Measurements from ENCODE around the gene ENTPD1. TPM values are rescaled to one million over a fixed set of nuclear protein-coding genes. Genes with fewer than 3 reads are reported as not detected.

Gene ENTPD1
- total and polyA plus RNA-seq, 2 experiments from 2014 or later: 0.29 TPM; not detected in 1

GRCh38 chr10:95850791-95851190 lies 94.8 kb downstream of the ENTPD1 start:
- H2AFZ ChIP-seq: no peak overlapping the region
- TF ChIP-seq EZH2phosphoT487 (IDR thresholded peaks at IDR 0.05; ENCODE audit: insufficient read depth, low read depth) (no peak), EZH2 (IDR thresholded peaks at IDR 0.05; ENCODE audit: insufficient read depth, poor library complexity, severe bottlenecking) (no peak)
- no peaks in the 10 kb centered on the region for H4K20me1 ChIP-seq (ENCODE audit: insufficient read depth)
- no peak overlapping the region for H3K4me2 ChIP-seq (ENCODE audit: unreplicated experiment)
- no peaks in the 10 kb centered on the region for H3K9me2 ChIP-seq (ENCODE audit: insufficient read depth)
- H3K79me2 ChIP-seq (ENCODE audit: insufficient read depth): no peaks in the 10 kb centered on the region
- no peaks in the 10 kb centered on the region for H3K27me3 ChIP-seq (replicated peaks; ENCODE audit: insufficient read depth)
- H3K36me3 ChIP-seq (ENCODE audit: low read depth): no peaks in the 10 kb centered on the region
- no peaks in the 10 kb centered on the region for H3F3A ChIP-seq (ENCODE audit: insufficient read depth)
- no peak overlapping the region for H3K27ac ChIP-seq
- no peaks in the 10 kb centered on the region for H3K4me1 ChIP-seq (ENCODE audit: insufficient read depth)
- in situ Hi-C loops (cut with MboI): no loop called here
- H3K9ac ChIP-seq: no peak overlapping the region
- H3K9me3 ChIP-seq (ENCODE audit: low read depth): no peaks in the 10 kb centered on the region
- DNase-seq: peak; percentile 34
- no peak overlapping the region for H3K4me3 ChIP-seq

- H4K20me1 ChIP-seq (ENCODE audit: insufficient read depth): no peaks in the 10 kb centered on the region
- no peak overlapping the region for H3K4me2 ChIP-seq (ENCODE audit: unreplicated experiment)
- no peaks in the 10 kb centered on the region for H3K9me2 ChIP-seq (ENCODE audit: insufficient read depth)
- DNase-seq: peak; percentile 38
- no peak overlapping the region for H3K9ac ChIP-seq
- WGBS, 2 experiments (ENCODE audit: low coverage in 1 of 2, low lambda C conversion rate in 2 of 2, missing lambda C conversion rate in 2 of 2): 54 to 63% methylated on average over 3 of the region's 3 CpGs
- H3K36me3 ChIP-seq (ENCODE audit: low read depth): no peaks in the 10 kb centered on the region
- H2AFZ ChIP-seq: no peak overlapping the region
- in situ Hi-C loops (cut with MboI): no loop called here
- no peaks in the 10 kb centered on the region for H3K9me3 ChIP-seq (ENCODE audit: low read depth)
- TF ChIP-seq EZH2phosphoT487 (IDR thresholded peaks at IDR 0.05; ENCODE audit: insufficient read depth, low read depth) (no peak), EZH2 (IDR thresholded peaks at IDR 0.05; ENCODE audit: insufficient read depth, poor library complexity, severe bottlenecking) (no peak)
- no peaks in the 10 kb centered on the region for H3K27me3 ChIP-seq (replicated peaks; ENCODE audit: insufficient read depth)
- H3K4me1 ChIP-seq (ENCODE audit: insufficient read depth): peaks cover 1% of the 10 kb centered on the region; the same call in 1 of the 2 replicates
- H3F3A ChIP-seq (ENCODE audit: insufficient read depth): peaks cover 1% of the 10 kb centered on the region; the same call in 1 of the 2 replicates
- no peak overlapping the region for H3K4me3 ChIP-seq
- H3K27ac ChIP-seq: no peak overlapping the region
- H3K79me2 ChIP-seq (ENCODE audit: insufficient read depth): no peaks in the 10 kb centered on the region
These were observed 104.4 kb downstream of the ENTPD1 start for GRCh38 chr10:95860166-95860940.

GRCh38 chr10:95861386-95861785 lies 105.4 kb downstream of the ENTPD1 start:
- Histone ChIP-seq H3K4me1 (ENCODE audit: insufficient read depth) (peaks cover 4% of the 10 kb centered on the region; the same call in 1 of the 2 replicates), H3K4me3 (no peak overlapping the region), H3K9me2 (ENCODE audit: insufficient read depth) (no peaks in the 10 kb centered on the region), H2AFZ (no peak overlapping the region), H3K27me3 (replicated peaks; ENCODE audit: insufficient read depth) (no peaks in the 10 kb centered on the region), H3K9me3 (ENCODE audit: low read depth) (no peaks in the 10 kb centered on the region), H3K4me2 (ENCODE audit: unreplicated experiment) (no peak overlapping the region), H3K79me2 (ENCODE audit: insufficient read depth) (no peaks in the 10 kb centered on the region), H3K36me3 (ENCODE audit: low read depth) (no peaks in the 10 kb centered on the region), H3F3A (ENCODE audit: insufficient read depth) (peaks cover 6% of the 10 kb centered on the region; the same call in 1 of the 2 replicates), H3K27ac (no peak overlapping the region), H3K9ac (no peak overlapping the region), H4K20me1 (ENCODE audit: insufficient read depth) (no peaks in the 10 kb centered on the region)
- 70 to 71% methylated on average over 2 of the region's 2 CpGs for WGBS, 2 experiments (ENCODE audit: low coverage in 1 of 2, low lambda C conversion rate in 2 of 2, missing lambda C conversion rate in 2 of 2)
- TF ChIP-seq EZH2 (IDR thresholded peaks at IDR 0.05; ENCODE audit: insufficient read depth, poor library complexity, severe bottlenecking) (no peak), EZH2phosphoT487 (IDR thresholded peaks at IDR 0.05; ENCODE audit: insufficient read depth, low read depth) (no peak)
- no peak for DNase-seq
- in situ Hi-C loops (cut with MboI): no loop called here

- WGBS, 2 experiments (ENCODE audit: low coverage in 1 of 2, low lambda C conversion rate in 2 of 2, missing lambda C conversion rate in 2 of 2): 26 to 28% methylated on average over 7 of the region's 7 CpGs
- in situ Hi-C loops (cut with MboI): no loop called here
- Histone ChIP-seq H3K9me2 (ENCODE audit: insufficient read depth) (no peaks in the 10 kb centered on the region), H3K27ac (peak overlapping the region; percentile 22; the same call in 1 of the 2 replicates), H2AFZ (peak overlapping the region; percentile 83), H3K4me1 (ENCODE audit: insufficient read depth) (peaks cover 4% of the 10 kb centered on the region; the same call in 1 of the 2 replicates), H3K36me3 (ENCODE audit: low read depth) (no peaks in the 10 kb centered on the region), H3F3A (ENCODE audit: insufficient read depth) (peaks cover 6% of the 10 kb centered on the region; the same call in 1 of the 2 replicates), H3K27me3 (replicated peaks; ENCODE audit: insufficient read depth) (no peaks in the 10 kb centered on the region), H3K79me2 (ENCODE audit: insufficient read depth) (no peaks in the 10 kb centered on the region), H3K4me3 (no peak overlapping the region; the same call in 1 of the 2 replicates), H3K4me2 (ENCODE audit: unreplicated experiment) (peak overlapping the region; percentile 58), H3K9ac (peak overlapping the region; percentile 35), H3K9me3 (ENCODE audit: low read depth) (no peaks in the 10 kb centered on the region), H4K20me1 (ENCODE audit: insufficient read depth) (no peaks in the 10 kb centered on the region)
- DNase-seq: peak; percentile 87
- no peak for TF ChIP-seq EZH2 (IDR thresholded peaks at IDR 0.05; ENCODE audit: insufficient read depth, poor library complexity, severe bottlenecking)
These were observed 109.2 kb downstream of the ENTPD1 start for GRCh38 chr10:95864906-95865813.
